Urinary bladder (tissue), 4 donors: Measurements from ENCODE around the gene PRKAR2B. TPM values are rescaled to one million over a fixed set of nuclear protein-coding genes. Genes with fewer than 3 reads are reported as not detected.

Experiments used
- DNase-seq: peaks from one replicate; pipeline ENCODE4 v3.0.0-alpha.2; 2015; ENCODE audit errors: extremely low spot score
- H3K27ac ChIP-seq: one replicate; pipeline ENCODE4 v1.5.1; 2013; ENCODE audit warnings: low read depth, mild to moderate bottlenecking, moderate library complexity
- H3K36me3 ChIP-seq: one replicate; pipeline ENCODE4 v1.6.1; 2013; ENCODE audit warnings: mild to moderate bottlenecking, moderate library complexity; ENCODE audit not compliant: insufficient read depth
- H3K4me1 ChIP-seq: one replicate; pipeline ENCODE4 v1.6.1; 2013; ENCODE audit warnings: mild to moderate bottlenecking, moderate library complexity; ENCODE audit not compliant: insufficient read depth
- H3K4me3 ChIP-seq: one replicate; pipeline ENCODE4 v1.5.1; 2013; ENCODE audit warnings: low read depth, low read length
- whole genome bisulfite sequencing: extraction: QIAGEN DNeasy Blood & Tissue Kit; methylation state at CpG from one replicate; pipeline ENCODE4 v1.1.7; 2013; 5-methylcytosine and 5-hydroxymethylcytosine counted together
- polyA plus RNA-seq: library from polyadenylated mRNA; stranded (reverse); fragments of 200-250 nt; gene quantifications from one replicate; pipeline ENCODE4 v1.2.3, GENCODE V29; 2013
- total RNA-seq: library from RNA; depleted of rRNA; stranded (reverse); fragments of >200 nt; gene quantifications from one replicate; pipeline ENCODE4 v1.2.3, GENCODE V29; 2014
- donor health status: healthy with polysubstance abuse.
- donor health status: healthy.

Gene PRKAR2B
- total RNA-seq (60.1 TPM), polyA plus RNA-seq (42.8 TPM)

DNA sequence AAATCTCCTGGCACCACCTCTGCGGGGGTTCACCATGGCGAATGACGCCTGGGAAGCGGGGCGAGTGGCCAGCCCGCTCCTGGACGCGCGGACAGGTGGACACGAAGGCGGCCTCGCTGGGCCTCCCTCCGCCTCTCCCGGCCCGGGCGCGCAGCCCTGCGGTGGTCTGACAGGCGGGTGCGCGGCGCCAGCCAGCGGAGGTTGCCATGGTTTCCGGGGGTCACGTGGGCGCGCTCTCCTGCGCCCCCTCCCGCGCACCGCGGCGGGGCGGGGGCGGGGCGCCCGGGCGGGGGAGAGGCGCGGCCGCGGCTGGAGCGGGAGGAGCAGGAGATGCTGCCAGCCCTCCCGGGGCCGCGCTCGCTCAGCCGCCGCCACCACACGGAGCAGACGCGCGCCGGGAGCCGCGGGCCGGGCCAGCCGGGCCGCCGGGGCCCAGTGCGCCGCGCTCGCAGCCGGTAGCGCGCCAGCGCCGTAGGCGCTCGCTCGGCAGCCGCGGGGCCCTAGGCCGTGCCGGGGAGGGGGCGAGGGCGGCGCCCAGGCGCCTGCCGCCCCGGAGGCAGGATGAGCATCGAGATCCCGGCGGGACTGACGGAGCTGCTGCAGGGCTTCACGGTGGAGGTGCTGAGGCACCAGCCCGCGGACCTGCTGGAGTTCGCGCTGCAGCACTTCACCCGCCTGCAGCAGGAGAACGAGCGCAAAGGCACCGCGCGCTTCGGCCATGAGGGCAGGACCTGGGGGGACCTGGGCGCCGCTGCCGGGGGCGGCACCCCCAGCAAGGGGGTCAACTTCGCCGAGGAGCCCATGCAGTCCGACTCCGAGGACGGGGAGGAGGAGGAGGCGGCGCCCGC lies at the start of gene PRKAR2B:
PRKAR2B (plus strand) TSS at position 359 of the 848 bp plus-strand sequence; CDS start at position 562, 203 bp downstream.
- peak within 1 kb of the TSS; percentile 70 for H3K27ac ChIP-seq

DNA sequence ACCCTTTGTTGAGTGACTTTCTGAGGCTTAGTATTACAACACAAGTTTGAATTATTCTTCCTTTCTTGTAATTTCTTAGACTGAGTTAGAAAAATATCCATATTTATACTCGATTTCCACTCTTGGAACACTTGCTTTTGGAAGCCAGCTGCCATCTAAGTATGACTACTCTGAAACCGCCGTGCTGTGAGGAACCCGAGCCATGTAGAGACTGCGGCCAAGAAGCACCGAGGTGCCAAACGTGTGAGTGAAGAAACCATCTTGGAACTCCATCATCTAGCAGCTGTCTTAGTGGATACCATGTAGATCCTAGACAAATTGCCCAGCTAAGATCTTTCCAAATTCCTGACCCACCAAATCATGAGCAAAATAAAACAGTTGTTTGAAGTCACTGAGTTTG lies 49.7 kb upstream of the PRKAR2B start:
- DNase-seq, result no peak
- 89% methylated on average over 7 of the region's 7 CpGs for WGBS
- Histone ChIP-seq H3K27ac (no peak overlapping the region), H3K36me3 (no peaks in the 10 kb centered on the region), H3K4me3 (no peak overlapping the region), H3K4me1 (no peaks in the 10 kb centered on the region)

More for the DNA sequence above, at the start of gene PRKAR2B:
- DNase-seq, result no peak
- under 1% methylated on average over 109 of the region's 110 CpGs for WGBS
- Histone ChIP-seq H3K4me1 (no peaks in the 10 kb centered on the region), H3K36me3 (no peaks in the 10 kb centered on the region), H3K4me3 (peak within 1 kb of the TSS; percentile 85)

DNA sequence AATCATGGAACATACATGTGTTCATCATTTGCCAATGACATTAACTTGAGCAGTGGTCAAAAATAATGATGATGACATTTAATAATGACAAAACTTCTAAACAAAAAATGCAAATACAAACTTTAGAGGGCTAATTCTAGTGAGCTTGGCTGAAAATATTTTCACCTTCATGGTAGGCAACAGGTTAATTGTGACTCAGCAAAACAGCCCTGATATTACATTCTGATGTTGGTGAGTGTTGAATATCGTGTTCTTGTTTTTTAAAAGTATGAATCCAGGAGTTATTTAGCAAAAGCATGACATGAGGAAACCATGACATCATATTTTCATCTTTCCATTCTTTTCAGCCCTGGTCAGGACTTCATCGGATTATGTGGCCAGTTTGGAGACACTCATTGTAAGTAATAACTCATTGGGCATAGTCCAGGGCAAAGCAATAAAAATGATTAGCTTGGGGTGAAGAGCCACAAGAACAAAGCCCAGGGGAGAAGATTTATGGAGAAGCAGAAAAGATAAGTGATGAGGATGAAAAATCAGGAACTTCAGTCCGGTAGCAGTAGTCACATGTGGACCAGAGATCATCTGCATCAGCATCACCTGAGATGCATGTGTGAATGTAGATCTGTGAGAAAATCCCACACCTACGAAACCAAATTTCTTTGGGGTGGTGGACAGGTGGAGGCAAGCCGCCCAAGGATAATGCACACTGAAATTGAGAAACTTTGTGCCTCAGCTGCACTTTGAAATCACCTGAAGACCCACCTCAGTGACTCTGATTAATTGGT lies 46.8 kb upstream of the PRKAR2B start:
- 74% methylated on average over 5 of the region's 5 CpGs for WGBS
- no peak for DNase-seq

DNA sequence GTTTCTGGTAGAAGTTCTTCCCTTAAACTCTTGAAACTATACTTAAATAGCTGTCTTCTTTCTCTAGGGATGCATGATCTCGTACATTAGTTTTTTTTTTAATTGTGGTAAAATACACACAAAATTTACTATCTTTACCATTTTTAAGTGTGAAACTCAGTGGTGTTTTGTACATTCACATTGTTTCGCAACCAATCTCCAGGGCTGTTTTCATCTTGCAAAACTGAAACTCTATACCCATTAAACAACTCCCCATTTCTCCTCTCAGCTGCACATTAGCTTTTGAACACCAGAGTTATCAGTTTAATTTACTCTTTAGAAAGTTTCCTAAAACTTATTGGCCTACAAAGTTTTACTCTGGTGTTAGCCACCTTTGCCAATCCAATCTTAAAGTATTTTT lies 45.5 kb upstream of the PRKAR2B start:
- H3K4me3 ChIP-seq, result no peak overlapping the region
- no peak overlapping the region for H3K27ac ChIP-seq
- 89% methylated on average over 2 of the region's 2 CpGs for WGBS
- H3K36me3 ChIP-seq, result no peaks in the 10 kb centered on the region
- no peak for DNase-seq
- no peaks in the 10 kb centered on the region for H3K4me1 ChIP-seq

More for the DNA sequence above, 46.8 kb upstream of the PRKAR2B start:
- H3K4me3 ChIP-seq, result no peak overlapping the region
- H3K27ac ChIP-seq, result no peak overlapping the region
- no peaks in the 10 kb centered on the region for H3K4me1 ChIP-seq
- H3K36me3 ChIP-seq, result no peaks in the 10 kb centered on the region

DNA sequence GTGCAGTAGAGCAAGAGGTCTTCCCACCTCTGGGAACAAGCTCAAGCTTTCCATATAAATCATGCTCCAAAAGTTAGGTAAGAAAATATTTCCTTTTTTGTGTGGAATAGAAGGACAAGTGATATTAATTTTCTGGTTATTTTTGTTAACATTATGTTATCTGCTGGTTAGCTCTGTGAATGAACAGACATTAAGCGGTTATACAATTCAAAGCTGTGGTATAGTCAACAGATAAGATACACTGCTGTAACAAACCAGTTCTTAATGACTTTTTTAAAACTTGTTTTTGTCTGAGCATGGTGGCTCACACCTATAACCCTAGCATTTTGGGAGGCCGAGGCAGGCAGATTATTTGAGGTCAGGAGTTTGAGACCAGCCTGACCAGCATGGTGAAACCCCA lies 43.0 kb upstream of the PRKAR2B start:
- Histone ChIP-seq H3K4me1 (no peaks in the 10 kb centered on the region), H3K36me3 (no peaks in the 10 kb centered on the region), H3K27ac (no peak overlapping the region), H3K4me3 (no peak overlapping the region)
- WGBS, result 91% methylated on average over 2 of the region's 2 CpGs
- no peak for DNase-seq

DNA sequence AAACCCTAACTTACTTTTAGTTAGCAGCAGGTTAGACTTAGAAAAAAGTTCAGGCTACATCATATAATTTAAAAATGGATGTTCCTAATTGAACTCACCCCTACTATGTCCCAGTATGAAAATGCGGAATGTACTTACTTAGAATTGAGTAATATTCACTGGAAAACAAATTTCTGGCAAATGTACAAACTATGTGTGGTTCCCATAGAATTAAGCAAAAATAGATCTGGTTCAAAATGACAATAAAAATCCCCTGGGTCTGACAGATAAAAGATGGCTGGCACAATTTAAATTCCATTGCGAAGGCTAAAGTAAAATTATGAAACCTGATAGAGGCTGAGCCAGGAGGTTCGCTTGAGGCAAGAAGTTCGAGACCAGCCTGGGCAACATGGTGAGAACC lies 42.4 kb upstream of the PRKAR2B start:
- no peaks in the 10 kb centered on the region for H3K4me1 ChIP-seq
- no peak overlapping the region for H3K27ac ChIP-seq
- no peak for DNase-seq
- WGBS, result 89% methylated on average over 4 of the region's 4 CpGs
- H3K36me3 ChIP-seq, result no peaks in the 10 kb centered on the region
- H3K4me3 ChIP-seq, result no peak overlapping the region

DNA sequence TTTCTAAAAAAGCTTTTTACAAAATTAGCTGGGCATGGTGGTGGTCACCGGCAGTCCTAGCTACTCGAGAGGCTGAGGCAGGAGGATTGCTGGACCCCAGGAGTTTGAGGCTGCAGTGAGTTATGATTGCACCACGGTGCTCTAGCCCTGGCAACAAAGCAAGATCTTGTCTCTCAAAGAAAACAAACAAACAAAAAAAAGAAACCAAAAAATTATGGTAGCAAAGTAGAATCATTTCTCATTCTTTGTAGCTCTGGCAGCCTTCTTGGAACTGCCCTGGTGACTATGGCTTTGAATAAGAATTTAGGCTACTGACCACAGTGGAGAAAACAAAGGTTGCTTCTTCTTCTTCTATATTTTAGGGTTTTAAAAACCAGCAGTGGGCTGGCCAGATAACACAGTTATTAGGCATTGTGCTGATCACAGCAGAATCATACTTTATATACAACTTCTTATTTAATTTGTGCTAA lies 41.9 kb upstream of the PRKAR2B start:
- Histone ChIP-seq H3K27ac (no peak overlapping the region), H3K4me3 (no peak overlapping the region)
- WGBS, result 80% methylated on average over 3 of the region's 3 CpGs

DNA sequence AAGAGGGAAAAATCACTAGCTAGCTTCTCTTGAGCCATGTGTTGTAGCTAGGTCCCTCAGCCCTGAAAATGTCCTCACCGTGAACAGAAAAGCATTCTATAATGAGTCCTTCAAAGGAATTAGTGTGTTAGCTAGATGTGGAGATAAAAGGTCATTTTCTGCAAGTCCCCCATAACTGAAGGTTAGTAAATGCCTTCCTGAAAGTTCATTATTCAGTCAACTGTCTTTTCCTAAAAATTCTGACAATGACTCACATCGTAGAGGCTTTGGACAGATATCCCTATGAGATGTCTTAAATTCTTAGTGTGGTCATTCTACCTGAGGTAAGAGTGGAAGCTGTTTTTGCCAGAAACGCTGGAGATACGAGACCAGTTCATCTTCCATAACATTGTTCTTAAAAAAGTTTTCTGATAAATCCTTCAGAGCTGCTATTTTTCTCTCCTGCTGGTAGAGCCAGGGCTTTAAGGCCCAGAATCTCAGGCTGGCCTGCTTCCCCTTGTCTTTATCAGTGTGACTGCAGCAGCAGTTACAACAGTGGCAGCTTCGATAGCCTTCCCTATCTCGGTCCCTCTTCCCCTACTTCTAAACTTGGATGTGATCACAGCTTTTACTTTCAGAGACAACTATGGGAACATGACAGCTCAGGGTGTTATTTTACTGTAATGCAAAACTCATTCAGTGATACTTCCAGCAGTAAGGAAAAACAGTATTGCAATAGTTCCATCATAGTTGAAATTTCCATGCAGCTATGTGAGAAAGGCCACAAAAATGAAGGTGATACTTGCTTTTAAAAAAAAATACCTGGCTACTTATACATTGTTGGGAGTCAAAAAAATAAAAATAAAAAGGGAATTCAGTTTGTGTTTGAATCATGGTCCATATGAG lies 37.3 kb upstream of the PRKAR2B start:
- Histone ChIP-seq H3K4me3 (no peak overlapping the region), H3K4me1 (no peaks in the 10 kb centered on the region), H3K36me3 (no peaks in the 10 kb centered on the region), H3K27ac (no peak overlapping the region)
- WGBS, result 59% methylated on average over 6 of the region's 6 CpGs
- no peak for DNase-seq

More for the DNA sequence above, 41.9 kb upstream of the PRKAR2B start:
- H3K4me1 ChIP-seq, result no peaks in the 10 kb centered on the region
- DNase-seq, result no peak
- H3K36me3 ChIP-seq, result no peaks in the 10 kb centered on the region

DNA sequence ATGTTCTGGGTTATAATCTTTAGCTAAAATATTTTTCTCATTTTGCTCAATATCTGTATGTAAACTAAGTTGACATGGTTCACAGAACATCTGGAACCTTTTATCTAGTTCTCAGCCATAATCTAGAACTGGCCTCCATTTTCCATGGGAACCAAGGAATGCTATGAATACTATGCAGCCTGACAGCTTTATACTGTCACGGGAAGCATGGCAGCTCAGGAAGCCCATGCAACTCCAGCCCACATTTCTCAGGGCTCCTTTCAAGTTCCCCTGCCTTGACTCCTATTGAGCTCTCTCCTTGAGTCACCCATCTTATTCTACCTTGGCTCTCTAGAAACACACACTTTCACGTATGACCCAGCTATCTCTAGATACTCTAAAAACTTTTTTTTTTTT lies 36.6 kb upstream of the PRKAR2B start:
- Histone ChIP-seq H3K4me3 (no peak overlapping the region), H3K36me3 (no peaks in the 10 kb centered on the region), H3K27ac (no peak overlapping the region), H3K4me1 (no peaks in the 10 kb centered on the region)
- DNase-seq, result no peak
- 48% methylated on average over 2 of the region's 2 CpGs for WGBS

DNA sequence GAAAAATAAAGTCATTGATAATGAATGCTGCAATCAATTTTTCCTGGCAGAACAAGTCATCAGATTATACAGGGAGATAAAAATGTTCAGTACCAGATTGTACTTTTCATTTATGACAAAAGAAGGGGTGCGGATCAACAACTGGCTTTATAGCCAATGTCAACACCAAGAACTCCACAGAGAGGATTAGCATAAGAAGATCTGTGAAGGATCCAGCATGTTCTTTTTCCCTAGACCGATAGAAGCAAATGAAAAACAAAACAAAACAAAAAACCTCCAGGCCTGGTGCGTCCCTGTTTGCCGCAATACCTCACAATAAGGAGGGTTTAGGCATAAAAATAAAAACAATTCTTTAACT lies 34.7 kb upstream of the PRKAR2B start:
- WGBS, result 47% methylated on average over 4 of the region's 4 CpGs
- Histone ChIP-seq H3K4me3 (no peak overlapping the region), H3K36me3 (no peaks in the 10 kb centered on the region), H3K4me1 (no peaks in the 10 kb centered on the region), H3K27ac (no peak overlapping the region)
- DNase-seq, result no peak

DNA sequence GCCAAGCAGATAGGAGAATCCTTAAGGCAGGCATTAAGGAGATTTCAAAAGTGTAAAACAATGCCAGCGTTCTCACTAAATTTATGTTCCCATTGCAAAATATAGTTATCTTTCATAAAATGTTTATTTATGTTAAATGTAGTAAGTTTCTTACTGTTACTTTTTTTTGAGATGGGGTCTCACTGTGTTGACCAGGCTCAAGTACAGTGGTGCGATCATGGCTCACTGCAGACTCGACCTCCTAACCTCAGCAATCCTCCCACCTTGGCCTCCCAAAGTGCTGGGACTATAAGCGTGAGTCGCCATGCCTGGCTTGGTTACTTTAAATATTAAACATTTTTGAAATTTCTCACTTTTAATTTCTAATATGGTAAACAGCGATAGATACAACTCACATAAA lies 31.8 kb upstream of the PRKAR2B start:
- no peaks in the 10 kb centered on the region for H3K36me3 ChIP-seq
- 93% methylated on average over 6 of the region's 6 CpGs for WGBS
- no peaks in the 10 kb centered on the region for H3K4me1 ChIP-seq
- H3K27ac ChIP-seq, result no peak overlapping the region
- H3K4me3 ChIP-seq, result no peak overlapping the region
- DNase-seq, result no peak

DNA sequence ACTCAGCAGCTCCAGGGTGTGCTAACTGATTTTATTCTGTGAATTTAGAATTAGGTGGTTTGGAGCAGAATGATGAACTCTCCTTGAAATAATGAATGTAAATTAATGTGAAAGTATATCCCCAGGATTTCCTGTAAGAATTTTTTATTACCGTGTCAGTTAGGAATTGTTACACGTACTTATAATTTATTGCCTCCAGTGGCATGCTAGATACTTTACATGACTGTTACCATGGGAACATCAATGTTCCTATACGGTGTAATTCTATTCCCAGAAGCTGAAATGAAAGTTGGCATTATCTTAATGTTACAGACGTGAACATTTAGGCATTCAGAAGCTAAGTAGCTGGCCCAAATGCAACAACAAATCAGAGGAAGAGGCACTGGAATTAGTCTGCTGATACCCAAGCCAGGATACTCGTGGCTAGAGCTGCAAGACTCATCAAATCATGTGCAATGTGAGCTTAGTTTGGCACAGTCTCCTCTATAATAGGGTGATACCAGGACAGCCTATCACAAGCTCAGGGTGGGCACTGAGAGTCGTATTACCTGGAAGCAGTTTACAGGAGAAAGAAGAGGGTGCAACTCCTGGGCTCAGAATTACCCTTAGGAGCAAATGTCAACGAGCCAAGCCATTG lies 30.0 kb upstream of the PRKAR2B start:
- WGBS, result 22% methylated on average over 7 of the region's 7 CpGs
- no peak overlapping the region for H3K4me3 ChIP-seq
- no peaks in the 10 kb centered on the region for H3K36me3 ChIP-seq
- no peak for DNase-seq
- H3K4me1 ChIP-seq, result no peaks in the 10 kb centered on the region
- no peak overlapping the region for H3K27ac ChIP-seq

DNA sequence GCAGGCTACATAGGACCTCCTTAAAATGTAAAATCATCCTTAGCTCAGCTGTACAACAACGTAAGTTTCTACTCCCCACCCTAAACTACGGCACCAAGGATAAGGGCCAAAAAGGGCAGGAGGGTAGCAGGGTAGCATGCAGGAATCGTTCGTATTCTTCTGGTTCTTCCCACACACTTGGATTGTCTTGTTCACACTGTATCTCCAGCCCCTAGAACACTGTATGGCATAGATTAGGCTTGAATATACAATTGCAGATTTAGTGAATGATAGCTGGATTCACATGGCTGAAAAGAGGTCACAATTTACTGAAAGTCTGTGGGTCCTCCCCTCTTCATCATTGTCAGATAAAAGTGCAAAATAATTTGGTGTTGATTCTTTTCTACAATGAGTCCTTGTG lies 28.2 kb upstream of the PRKAR2B start:
- Histone ChIP-seq H3K27ac (no peak overlapping the region), H3K36me3 (no peaks in the 10 kb centered on the region), H3K4me3 (no peak overlapping the region), H3K4me1 (no peaks in the 10 kb centered on the region)
- no peak for DNase-seq
- 88% methylated on average over 4 of the region's 4 CpGs for WGBS
